GM12891 (cell line): ENCODE data around the gene COL3A1.

Experiments used
- POLR2A ChIP-seq: IDR thresholded peaks from 2 replicates; pipeline ENCODE4 v1.6.1; 2011; ENCODE audit warnings: low read depth, low read length, control low read depth
- POLR2AphosphoS5 ChIP-seq: IDR thresholded peaks from 2 replicates; pipeline ENCODE4 v1.6.1; 2011; ENCODE audit warnings: low read depth, low read length, control low read depth
- TAF1 ChIP-seq: IDR thresholded peaks from 2 replicates; pipeline ENCODE4 v1.6.1; 2011; ENCODE audit warnings: low read depth, low read length, control low read depth

DNA sequence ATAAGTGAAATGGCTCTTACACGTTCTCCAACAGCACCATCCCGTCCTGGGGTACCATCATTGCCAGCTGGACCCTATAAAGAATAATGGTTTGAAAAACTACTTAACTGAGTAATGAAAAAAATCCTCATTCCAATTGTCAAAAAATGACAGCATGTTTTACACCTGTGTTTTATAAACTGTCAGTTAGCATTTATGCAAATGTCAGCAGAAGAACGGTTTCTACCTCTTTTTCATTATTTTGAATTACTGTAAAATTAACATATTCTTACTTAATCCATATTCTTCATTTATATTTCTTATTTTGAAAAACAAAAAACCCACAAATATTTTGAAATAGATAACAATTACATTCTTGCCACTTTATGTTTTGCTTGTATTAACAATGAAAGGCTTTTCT, 74.0 kb downstream of the COL3A1 start:
- TF ChIP-seq POLR2AphosphoS5 (no peak), POLR2A (no peak), TAF1 (no peak)
